Gastrocnemius medialis (tissue), 4 donors: Measurements from ENCODE around the gene MRPL40.

Experiments
- CTCF ChIP-seq, 5 experiments: fragments of 450-650 bp in 3 of 5; fragments of 200-600 bp in 2 of 5; sonication (generic) in 2 of 5; IDR thresholded peaks in 4 of 5; conservative IDR thresholded peaks in 1 of 5; 1 replicate in 4 of 5; 2 replicates in 1 of 5; pipeline ENCODE4 v1.5.1; 2016 to 2019; ENCODE audit warnings: antibody characterized with exemption in 5 of 5, mild to moderate bottlenecking in 3 of 5, moderate library complexity in 3 of 5
- POLR2A ChIP-seq, 2 donors: fragments of 450-650 bp; IDR thresholded peaks; one replicate each; pipeline ENCODE4 v1.6.1; 2017; ENCODE audit warnings: antibody characterized with exemption in 2 of 2, mild to moderate bottlenecking in 2 of 2, moderate library complexity in 2 of 2

DNA sequence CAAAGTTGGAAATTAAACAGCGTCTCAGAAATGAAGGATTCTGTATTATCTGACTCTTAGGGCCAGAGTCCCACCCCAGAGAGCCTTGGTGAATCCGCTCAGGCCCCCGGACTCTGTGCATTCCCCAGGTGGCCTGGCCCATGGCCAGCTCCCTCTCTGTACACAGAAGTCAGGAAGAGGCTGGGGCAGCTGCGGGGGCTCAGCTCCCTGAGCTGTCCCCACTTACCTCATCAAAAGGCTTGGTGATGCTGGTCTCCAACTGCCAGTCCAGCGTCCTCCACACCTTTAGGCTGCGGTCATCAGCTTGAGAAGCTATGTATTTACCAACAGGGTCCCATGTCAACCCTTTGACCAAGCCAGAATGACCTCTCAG lies 35.8 kb upstream of the MRPL40 start:
- TF ChIP-seq CTCF (IDR thresholded peaks at IDR 0.05 in 4 of 5, conservative IDR thresholded peaks at IDR 0.05 in 1 of 5) (no peak), POLR2A (IDR thresholded peaks at IDR 0.05) (no peak)
